Measurements from ENCODE around the gene SMAD6.

DNA sequence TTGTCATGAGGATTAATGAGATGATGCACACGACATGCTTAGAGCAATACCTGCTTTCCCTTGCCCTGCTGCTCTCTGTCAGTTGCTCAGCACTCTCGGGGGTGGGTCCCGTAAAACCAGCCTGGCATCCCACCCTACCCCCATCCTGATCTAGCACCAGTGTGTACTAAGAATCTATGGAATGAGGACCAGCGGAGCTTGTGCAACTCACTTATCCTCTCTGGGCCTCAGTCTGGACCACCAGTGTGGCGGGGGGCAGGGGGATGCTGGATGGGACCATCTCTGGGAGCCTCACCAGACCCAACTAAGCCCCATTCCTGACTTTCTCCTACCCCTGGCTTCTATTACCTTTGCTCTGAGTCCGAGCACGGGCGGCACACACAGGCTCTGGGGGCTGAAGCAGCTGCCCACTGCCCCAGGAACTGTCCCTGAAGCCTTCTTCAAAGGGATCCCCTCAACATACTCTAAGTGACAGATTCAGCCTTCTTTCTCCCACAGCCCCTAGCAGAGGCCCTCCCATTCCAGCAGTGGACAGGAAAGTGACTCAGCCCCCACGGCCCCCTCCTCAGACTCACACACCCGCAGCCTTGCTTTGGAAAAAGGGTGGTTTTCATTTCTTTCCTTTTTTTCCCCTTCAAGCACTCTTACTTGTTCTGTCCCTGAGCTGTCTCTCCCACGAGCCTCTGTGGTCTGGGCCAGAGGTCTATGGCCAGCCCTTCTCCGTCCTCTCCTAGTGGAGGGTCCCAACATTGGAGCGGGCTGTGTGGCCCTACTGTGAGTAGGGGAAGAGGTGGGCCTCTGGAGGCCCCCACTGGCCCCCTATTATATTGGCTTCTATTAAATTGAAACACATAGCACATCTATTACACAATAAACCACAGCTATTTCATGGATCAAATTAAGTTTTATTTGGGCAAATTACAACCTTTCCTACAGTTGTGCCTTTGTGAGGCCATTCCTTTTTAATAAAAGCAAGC lies 100.3 kb downstream of the SMAD6 start:
- TF ChIP-seq EZH2 (IDR thresholded peaks at IDR 0.05; ENCODE audit: borderline replicate concordance) = no peak
- TF ChIP-seq, protein P1, sequence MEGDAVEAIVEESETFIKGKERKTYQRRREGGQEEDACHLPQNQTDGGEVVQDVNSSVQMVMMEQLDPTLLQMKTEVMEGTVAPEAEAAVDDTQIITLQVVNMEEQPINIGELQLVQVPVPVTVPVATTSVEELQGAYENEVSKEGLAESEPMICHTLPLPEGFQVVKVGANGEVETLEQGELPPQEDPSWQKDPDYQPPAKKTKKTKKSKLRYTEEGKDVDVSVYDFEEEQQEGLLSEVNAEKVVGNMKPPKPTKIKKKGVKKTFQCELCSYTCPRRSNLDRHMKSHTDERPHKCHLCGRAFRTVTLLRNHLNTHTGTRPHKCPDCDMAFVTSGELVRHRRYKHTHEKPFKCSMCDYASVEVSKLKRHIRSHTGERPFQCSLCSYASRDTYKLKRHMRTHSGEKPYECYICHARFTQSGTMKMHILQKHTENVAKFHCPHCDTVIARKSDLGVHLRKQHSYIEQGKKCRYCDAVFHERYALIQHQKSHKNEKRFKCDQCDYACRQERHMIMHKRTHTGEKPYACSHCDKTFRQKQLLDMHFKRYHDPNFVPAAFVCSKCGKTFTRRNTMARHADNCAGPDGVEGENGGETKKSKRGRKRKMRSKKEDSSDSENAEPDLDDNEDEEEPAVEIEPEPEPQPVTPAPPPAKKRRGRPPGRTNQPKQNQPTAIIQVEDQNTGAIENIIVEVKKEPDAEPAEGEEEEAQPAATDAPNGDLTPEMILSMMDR (IDR thresholded peaks at IDR 0.05; ENCODE audit: poor library complexity) = no peak
- TF ChIP-seq EZH2phosphoT487 (IDR thresholded peaks at IDR 0.05; ENCODE audit: low read depth, severe bottlenecking, unreplicated experiment) = no peak

All from hepatocyte (in vitro differentiated cells).